Smooth muscle cell (in vitro differentiated cells): ENCODE results near the gene PTPRJ. TPM values are rescaled to one million over a fixed set of nuclear protein-coding genes. Genes with fewer than 3 reads are reported as not detected.

Experiments used
- DNase-seq: peaks from one replicate; lab custom pipeline; 2025; ENCODE audit not compliant: unreplicated experiment; lab: John Stamatoyannopoulos, UW
- H2AFZ ChIP-seq: fragments of 200-600 bp; sonication (generic); 2 replicates; pipeline ENCODE4 v1.6.0; 2016; ENCODE audit warnings: antibody characterized with exemption, low read depth, mild to moderate bottlenecking
- H3F3A ChIP-seq: fragments of 200-600 bp; sonication (generic); 2 replicates; pipeline ENCODE4 v1.6.0; 2017; ENCODE audit warnings: antibody characterized with exemption, low read depth
- H3K27ac ChIP-seq: fragments of 200-600 bp; sonication (generic); 2 replicates; pipeline ENCODE4 v1.5.1; 2016; ENCODE audit warnings: low read depth, mild to moderate bottlenecking
- H3K27me3 ChIP-seq: fragments of 200-600 bp; sonication (generic); 2 replicates; pipeline ENCODE4 v1.6.1; 2016; ENCODE audit warnings: low read depth, mild to moderate bottlenecking
- H3K36me3 ChIP-seq: fragments of 200-600 bp; sonication (generic); 2 replicates; pipeline ENCODE4 v1.5.1; 2016; ENCODE audit warnings: low read depth
- H3K4me1 ChIP-seq: fragments of 200-600 bp; sonication (generic); 2 replicates; pipeline ENCODE4 v1.5.1; 2016; ENCODE audit warnings: low read depth
- H3K4me2 ChIP-seq: fragments of 200-600 bp; sonication (generic); 2 replicates; pipeline ENCODE4 v1.6.0; 2016; ENCODE audit warnings: mild to moderate bottlenecking
- H3K4me3 ChIP-seq: fragments of 200-600 bp; sonication (generic); 2 replicates; pipeline ENCODE4 v1.5.1; 2016; ENCODE audit warnings: mild to moderate bottlenecking
- H3K79me2 ChIP-seq: fragments of 200-600 bp; sonication (generic); 2 replicates; pipeline ENCODE4 v1.6.0; 2016; ENCODE audit warnings: low read depth, mild to moderate bottlenecking
- H3K9ac ChIP-seq: fragments of 200-600 bp; sonication (generic); 2 replicates; pipeline ENCODE4 v1.6.0; 2016; ENCODE audit warnings: low read depth
- H3K9me3 ChIP-seq: fragments of 200-600 bp; sonication (generic); replicated peaks from 2 replicates; pipeline ENCODE4 v1.5.1; 2016; ENCODE audit warnings: low read depth
- H4K20me1 ChIP-seq: fragments of 200-600 bp; sonication (generic); 2 replicates; pipeline ENCODE4 v1.6.0; 2016; ENCODE audit warnings: low read depth
- WGBS: methylation state at CpG from one replicate; pipeline ENCODE4 v1.1.7; 2016; ENCODE audit warnings: low lambda C conversion rate; 5-methylcytosine and 5-hydroxymethylcytosine counted together
- polyA plus RNA-seq: library from polyadenylated mRNA; unstranded; fragments of >200 nt; fragmentation: Nextera tagmentation; extraction: Ambion mirVana; gene quantifications from 2 replicates; pipeline ENCODE4 v1.2.1, GENCODE V29; 2016
- total RNA-seq: library from RNA; depleted of rRNA; stranded (reverse); fragments of >200 nt; gene quantifications from 2 replicates; pipeline ENCODE4 v1.2.3, GENCODE V29; 2014
- TF ChIP-seq, protein P1 (sequence below): fragments of 200-600 bp; sonication (generic); IDR thresholded peaks from 2 replicates; pipeline ENCODE4 v1.5.1; 2017; ENCODE audit warnings: borderline replicate concordance, mild to moderate bottlenecking, antibody characterized with exemption; ENCODE audit not compliant: insufficient read depth, poor library complexity, severe bottlenecking

PTPRJ gene
- total and polyA plus RNA-seq, 2 experiments from 2014 or later, result 1.5 to 6.3 TPM

DNA sequence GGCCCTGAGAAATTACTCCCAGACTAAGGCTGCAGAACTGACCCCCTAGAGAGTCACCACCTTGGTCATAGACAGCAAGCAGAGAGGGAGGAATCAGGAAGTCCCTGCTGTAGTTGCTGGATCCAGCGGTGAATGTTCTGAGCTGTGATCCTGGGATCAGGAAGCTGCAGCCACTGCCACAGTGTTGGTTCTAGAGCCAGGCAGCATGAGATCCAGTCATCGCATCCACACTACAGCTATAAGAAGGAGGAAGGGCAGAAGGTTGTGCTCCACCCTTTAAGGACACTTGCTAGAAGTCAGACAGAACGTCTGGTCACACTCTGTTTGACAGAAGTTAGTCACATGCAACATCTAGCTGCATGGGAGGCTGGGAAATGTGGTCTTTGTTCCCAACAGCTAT, 131.5 kb downstream of the PTPRJ start:
- H3K4me1 ChIP-seq, result peaks cover 7% of the 10 kb centered on the region
- no peak overlapping the region for H3K4me3 ChIP-seq
- no peak overlapping the region for H2AFZ ChIP-seq
- TF ChIP-seq, protein P1, sequence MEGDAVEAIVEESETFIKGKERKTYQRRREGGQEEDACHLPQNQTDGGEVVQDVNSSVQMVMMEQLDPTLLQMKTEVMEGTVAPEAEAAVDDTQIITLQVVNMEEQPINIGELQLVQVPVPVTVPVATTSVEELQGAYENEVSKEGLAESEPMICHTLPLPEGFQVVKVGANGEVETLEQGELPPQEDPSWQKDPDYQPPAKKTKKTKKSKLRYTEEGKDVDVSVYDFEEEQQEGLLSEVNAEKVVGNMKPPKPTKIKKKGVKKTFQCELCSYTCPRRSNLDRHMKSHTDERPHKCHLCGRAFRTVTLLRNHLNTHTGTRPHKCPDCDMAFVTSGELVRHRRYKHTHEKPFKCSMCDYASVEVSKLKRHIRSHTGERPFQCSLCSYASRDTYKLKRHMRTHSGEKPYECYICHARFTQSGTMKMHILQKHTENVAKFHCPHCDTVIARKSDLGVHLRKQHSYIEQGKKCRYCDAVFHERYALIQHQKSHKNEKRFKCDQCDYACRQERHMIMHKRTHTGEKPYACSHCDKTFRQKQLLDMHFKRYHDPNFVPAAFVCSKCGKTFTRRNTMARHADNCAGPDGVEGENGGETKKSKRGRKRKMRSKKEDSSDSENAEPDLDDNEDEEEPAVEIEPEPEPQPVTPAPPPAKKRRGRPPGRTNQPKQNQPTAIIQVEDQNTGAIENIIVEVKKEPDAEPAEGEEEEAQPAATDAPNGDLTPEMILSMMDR, result no peak
- H3K4me2 ChIP-seq, result no peak overlapping the region
- no peaks in the 10 kb centered on the region for H3F3A ChIP-seq
- no peak for DNase-seq
- peaks cover 7% of the 10 kb centered on the region for H3K36me3 ChIP-seq
- WGBS, result 60% methylated on average over 3 of the region's 3 CpGs
- no peaks in the 10 kb centered on the region for H3K9me3 ChIP-seq
- H3K27ac ChIP-seq, result no peak overlapping the region
- H4K20me1 ChIP-seq, result peaks cover 3% of the 10 kb centered on the region
- H3K79me2 ChIP-seq, result no peaks in the 10 kb centered on the region
- no peak overlapping the region for H3K9ac ChIP-seq
- H3K27me3 ChIP-seq, result no peaks in the 10 kb centered on the region

DNA sequence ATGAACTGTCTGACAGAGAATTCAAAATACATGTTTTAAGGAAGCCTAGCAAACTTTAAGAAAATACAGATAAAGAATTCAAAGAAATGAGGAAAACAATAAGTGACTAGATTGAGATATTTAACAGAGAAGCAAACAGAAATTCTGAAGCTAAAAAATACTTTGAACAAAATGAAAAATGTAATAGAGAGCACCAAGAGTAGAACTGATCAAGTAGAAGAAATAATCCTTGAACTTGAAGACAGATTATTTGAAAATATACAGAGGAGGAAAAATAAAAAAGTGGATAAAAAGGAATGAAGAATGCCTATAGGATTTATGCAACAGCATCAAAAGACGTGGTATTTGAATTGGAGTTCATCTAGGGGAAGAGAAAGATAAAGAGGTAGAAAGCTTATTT, 134.4 kb downstream of the PTPRJ start:
- Histone ChIP-seq H3F3A (no peaks in the 10 kb centered on the region), H3K4me2 (no peak overlapping the region), H4K20me1 (peaks cover under 1% of the 10 kb centered on the region), H3K4me3 (no peak overlapping the region), H3K9me3 (no peaks in the 10 kb centered on the region), H3K27ac (no peak overlapping the region), H2AFZ (no peak overlapping the region), H3K9ac (no peak overlapping the region), H3K4me1 (peaks cover 1% of the 10 kb centered on the region), H3K27me3 (no peaks in the 10 kb centered on the region), H3K36me3 (peaks cover 7% of the 10 kb centered on the region), H3K79me2 (no peaks in the 10 kb centered on the region)
- WGBS, result 92% methylated on average over 1 of the region's 1 CpG
- TF ChIP-seq, protein P1, result no peak
- no peak for DNase-seq

DNA sequence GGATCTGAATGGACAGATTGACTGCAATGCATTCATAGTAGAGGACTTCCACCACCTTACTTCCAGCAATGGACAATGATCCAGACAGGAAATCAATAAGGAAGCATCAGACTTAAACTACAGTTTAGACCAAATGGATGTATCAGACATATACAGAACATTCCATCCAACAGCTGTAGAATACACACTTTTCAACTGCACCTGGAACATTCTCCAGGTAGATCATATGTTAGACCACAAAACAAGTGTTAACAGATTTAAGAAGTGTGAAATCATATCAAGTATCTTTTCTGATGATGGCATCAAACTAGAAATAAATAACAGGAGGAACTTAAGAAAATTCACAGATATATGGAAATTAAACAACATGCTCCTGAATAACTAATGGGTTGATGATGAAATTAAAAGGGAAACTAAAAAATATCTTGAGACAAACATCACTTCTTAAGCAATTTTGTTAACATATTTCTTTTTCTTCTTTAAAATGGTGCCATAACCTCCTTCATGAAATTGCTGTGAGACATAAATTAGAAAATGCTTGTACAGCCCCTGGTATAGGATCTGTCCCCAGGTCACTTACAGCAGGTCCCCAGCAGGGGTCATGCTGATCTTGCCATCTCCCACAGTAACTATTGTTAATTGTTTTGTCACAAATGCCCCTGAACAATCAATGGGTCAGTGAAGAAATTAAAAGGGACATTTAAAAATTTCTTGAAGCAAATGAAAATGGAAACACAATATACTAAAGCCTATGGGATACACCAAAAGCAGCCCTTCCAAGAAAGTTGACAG, 136.3 kb downstream of the PTPRJ start:
- no peak overlapping the region for H3K4me2 ChIP-seq
- no peaks in the 10 kb centered on the region for H3F3A ChIP-seq
- no peaks in the 10 kb centered on the region for H3K79me2 ChIP-seq
- peaks cover 7% of the 10 kb centered on the region for H3K36me3 ChIP-seq
- DNase-seq, result no peak
- no peak overlapping the region for H2AFZ ChIP-seq
- no peaks in the 10 kb centered on the region for H3K27me3 ChIP-seq
- no peaks in the 10 kb centered on the region for H3K9me3 ChIP-seq
- H3K9ac ChIP-seq, result no peak overlapping the region
- H3K4me1 ChIP-seq, result no peaks in the 10 kb centered on the region
- H3K4me3 ChIP-seq, result no peak overlapping the region
- TF ChIP-seq, protein P1, result peak; percentile 23
- no peak overlapping the region for H3K27ac ChIP-seq
- H4K20me1 ChIP-seq, result no peaks in the 10 kb centered on the region

DNA sequence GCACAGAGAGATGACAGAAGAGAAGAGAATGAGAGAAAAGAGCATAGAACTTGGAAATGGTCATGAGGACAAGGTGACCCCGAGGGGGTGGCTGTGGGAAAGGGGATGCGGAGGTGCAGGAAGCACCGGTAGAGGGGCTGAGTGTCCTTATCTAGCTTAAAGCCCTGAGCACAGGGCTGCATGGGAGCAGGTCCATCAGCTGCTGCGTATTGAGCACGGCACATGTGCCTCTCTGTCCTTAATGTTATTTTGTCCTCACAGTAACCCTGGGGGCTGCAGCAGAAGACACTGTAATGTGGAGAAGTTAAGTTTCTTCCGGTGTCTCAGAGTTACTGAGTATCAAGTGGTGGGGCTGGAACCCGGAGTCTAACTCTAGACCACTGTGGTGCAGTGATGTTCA, 141.9 kb downstream of the PTPRJ start:
- Histone ChIP-seq H3K79me2 (no peaks in the 10 kb centered on the region), H3K27me3 (no peaks in the 10 kb centered on the region), H3K9ac (no peak overlapping the region), H3K27ac (no peak overlapping the region), H3K4me3 (no peak overlapping the region), H4K20me1 (no peaks in the 10 kb centered on the region), H2AFZ (no peak overlapping the region), H3F3A (no peaks in the 10 kb centered on the region), H3K4me2 (no peak overlapping the region), H3K36me3 (no peaks in the 10 kb centered on the region), H3K9me3 (no peaks in the 10 kb centered on the region), H3K4me1 (no peaks in the 10 kb centered on the region)
- DNase-seq, result no peak
- TF ChIP-seq, protein P1, result no peak
- WGBS, result 92% methylated on average over 7 of the region's 7 CpGs
